Body of pancreas (tissue), 4 donors: ENCODE measurements around the gene SLC7A4. TPM values are rescaled to one million over a fixed set of nuclear protein-coding genes. Genes with fewer than 3 reads are reported as not detected.
A peak's percentile ranks its signal among the peaks of the same experiment; 100 is the strongest.

Experiments used
- ATAC-seq: fragments of 150-250 bp; one replicate; pipeline ENCODE4 v1.9.1; 2016
- DNase-seq, 4 donors: peaks; one replicate each; pipeline ENCODE4 v3.0.0-alpha.2; 2019
- H3K27ac ChIP-seq, 4 donors: fragments of 200-600 bp; sonication (generic); 1 replicate in 3 of 4; 2 replicates in 1 of 4; pipeline versions ENCODE4 v1.5.1 to v1.6.1; 2016 to 2019; ENCODE audit warnings: mild to moderate bottlenecking in 1 of 4, mixed read lengths in 1 of 4, moderate library complexity in 1 of 4
- H3K27me3 ChIP-seq, 2 donors: fragments of 200-600 bp; sonication (generic); one replicate each; pipeline ENCODE4 v1.6.0; 2016; ENCODE audit warnings: mild to moderate bottlenecking in 1 of 2
- H3K36me3 ChIP-seq, 2 donors: fragments of 200-600 bp; sonication (generic); replicated peaks in 1 of 2; 2 replicates each; pipeline ENCODE4 v1.5.1; 2016; ENCODE audit warnings: low read depth in 2 of 2; ENCODE audit not compliant: insufficient read depth in 1 of 2
- H3K4me1 ChIP-seq: fragments of 200-600 bp; sonication (generic); one replicate; pipeline ENCODE4 v1.6.0; 2016
- H3K4me3 ChIP-seq, 2 donors: fragments of 200-600 bp; sonication (generic); 1 replicate in 1 of 2; 2 replicates in 1 of 2; pipeline ENCODE4 v1.5.1; 2016 to 2019
- H3K9me3 ChIP-seq, 3 donors: fragments of 200-600 bp; sonication (generic); 1 replicate in 2 of 3; 2 replicates in 1 of 3; pipeline ENCODE4 v1.5.1; 2016
- POLR2A ChIP-seq, 3 donors: fragments of 450-650 bp; IDR thresholded peaks; one replicate each; pipeline ENCODE4 v1.6.1; 2016; ENCODE audit warnings: antibody characterized with exemption in 3 of 3, mild to moderate bottlenecking in 2 of 3
- WGBS, 2 donors: methylation state at CpG; one replicate each; pipeline ENCODE4 v1.1.5; 2017; 5-methylcytosine and 5-hydroxymethylcytosine counted together
- intact Hi-C: fragments of 100-400 bp; cut with DNase I; formaldehyde crosslinking; loops from one replicate; pipeline ENCODE4 v1.15.1; 2023
- total RNA-seq, 2 donors: library from RNA; depleted of rRNA; stranded (reverse); fragments of >200 nt; gene quantifications; one replicate each; pipeline ENCODE4 v1.1.0, GENCODE V29; 2016
- TF ChIP-seq, protein P1 (sequence below), 7 experiments: fragments of 450-650 bp in 4 of 7; fragments of 200-600 bp in 3 of 7; sonication (generic) in 3 of 7; IDR thresholded peaks; one replicate each; pipeline ENCODE4 v1.5.1; 2016 to 2019; ENCODE audit warnings: antibody characterized with exemption in 7 of 7

SLC7A4 gene
- total RNA-seq, 2 donors from 2014 or later: 1.3 to 1.8 TPM

DNA sequence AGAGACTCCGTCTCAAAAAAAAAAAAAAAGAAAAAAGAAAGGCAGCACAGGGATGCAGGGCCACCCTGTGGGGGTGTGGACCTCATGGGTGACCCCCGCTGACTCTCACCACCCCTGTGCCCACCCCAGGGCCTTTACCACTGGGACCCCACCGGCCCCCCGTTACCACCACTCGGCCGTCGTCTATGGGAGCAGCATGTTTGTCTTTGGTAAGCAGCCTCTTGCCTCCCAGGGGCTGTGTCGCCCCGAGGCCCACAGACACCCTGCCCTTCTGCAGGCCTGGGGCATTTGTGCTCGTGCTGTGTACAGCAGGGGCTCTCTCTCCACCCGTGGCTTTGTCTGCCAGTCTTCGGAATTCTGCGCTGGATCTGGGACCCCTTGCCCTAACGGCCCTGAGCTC lies 45.0 kb downstream of the SLC7A4 start:
- Histone ChIP-seq H3K9me3 (no peaks in the 10 kb centered on the region), H3K36me3 (peaks cover 2 to 3% of the 10 kb centered on the region in 2 donors), H3K27ac (no peak overlapping the region), H3K27me3 (no peaks in the 10 kb centered on the region), H3K4me3 (no peak overlapping the region), H3K4me1 (peaks cover 11% of the 10 kb centered on the region)
- no peak for TF ChIP-seq POLR2A (IDR thresholded peaks at IDR 0.05)
- TF ChIP-seq, protein P1, sequence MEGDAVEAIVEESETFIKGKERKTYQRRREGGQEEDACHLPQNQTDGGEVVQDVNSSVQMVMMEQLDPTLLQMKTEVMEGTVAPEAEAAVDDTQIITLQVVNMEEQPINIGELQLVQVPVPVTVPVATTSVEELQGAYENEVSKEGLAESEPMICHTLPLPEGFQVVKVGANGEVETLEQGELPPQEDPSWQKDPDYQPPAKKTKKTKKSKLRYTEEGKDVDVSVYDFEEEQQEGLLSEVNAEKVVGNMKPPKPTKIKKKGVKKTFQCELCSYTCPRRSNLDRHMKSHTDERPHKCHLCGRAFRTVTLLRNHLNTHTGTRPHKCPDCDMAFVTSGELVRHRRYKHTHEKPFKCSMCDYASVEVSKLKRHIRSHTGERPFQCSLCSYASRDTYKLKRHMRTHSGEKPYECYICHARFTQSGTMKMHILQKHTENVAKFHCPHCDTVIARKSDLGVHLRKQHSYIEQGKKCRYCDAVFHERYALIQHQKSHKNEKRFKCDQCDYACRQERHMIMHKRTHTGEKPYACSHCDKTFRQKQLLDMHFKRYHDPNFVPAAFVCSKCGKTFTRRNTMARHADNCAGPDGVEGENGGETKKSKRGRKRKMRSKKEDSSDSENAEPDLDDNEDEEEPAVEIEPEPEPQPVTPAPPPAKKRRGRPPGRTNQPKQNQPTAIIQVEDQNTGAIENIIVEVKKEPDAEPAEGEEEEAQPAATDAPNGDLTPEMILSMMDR (IDR thresholded peaks at IDR 0.05): no peak
- ATAC-seq: no peak
- 88 to 89% methylated on average over 11 to 13 of the region's 14 CpGs for WGBS, 2 donors
- DNase-seq: no peak
- intact Hi-C loops: no loop called here

DNA sequence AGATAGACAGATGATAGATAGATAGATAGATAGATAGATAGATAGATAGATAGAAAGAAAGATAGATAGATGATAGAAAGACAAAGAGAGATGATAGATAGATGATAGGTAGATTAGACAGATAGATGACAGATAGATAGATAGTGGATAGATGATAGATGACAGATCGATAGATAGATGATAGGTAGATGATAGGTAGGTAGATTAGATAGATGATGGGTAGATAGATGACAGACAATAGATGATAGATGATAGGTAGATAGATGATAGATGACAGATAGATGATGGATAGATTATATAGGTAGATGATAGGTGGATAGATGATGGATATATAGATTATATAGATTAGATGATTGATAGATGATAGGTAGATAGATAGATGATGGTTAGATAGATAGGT lies 46.0 kb downstream of the SLC7A4 start:
- no peak for DNase-seq
- WGBS, 2 donors: 50 to 76% methylated on average over 1 of the region's 1 CpG
- H3K27ac ChIP-seq: no peak overlapping the region
- intact Hi-C loops: no loop called here
- no peaks in the 10 kb centered on the region for H3K9me3 ChIP-seq
- no peaks in the 10 kb centered on the region for H3K27me3 ChIP-seq
- no peak for ATAC-seq
- no peak overlapping the region for H3K4me3 ChIP-seq
- no peak for TF ChIP-seq POLR2A (IDR thresholded peaks at IDR 0.05)
- TF ChIP-seq, protein P1 (IDR thresholded peaks at IDR 0.05): no peak
- peaks cover 14% of the 10 kb centered on the region for H3K4me1 ChIP-seq
- peaks cover 0 to 2% of the 10 kb centered on the region in 2 donors for H3K36me3 ChIP-seq

DNA sequence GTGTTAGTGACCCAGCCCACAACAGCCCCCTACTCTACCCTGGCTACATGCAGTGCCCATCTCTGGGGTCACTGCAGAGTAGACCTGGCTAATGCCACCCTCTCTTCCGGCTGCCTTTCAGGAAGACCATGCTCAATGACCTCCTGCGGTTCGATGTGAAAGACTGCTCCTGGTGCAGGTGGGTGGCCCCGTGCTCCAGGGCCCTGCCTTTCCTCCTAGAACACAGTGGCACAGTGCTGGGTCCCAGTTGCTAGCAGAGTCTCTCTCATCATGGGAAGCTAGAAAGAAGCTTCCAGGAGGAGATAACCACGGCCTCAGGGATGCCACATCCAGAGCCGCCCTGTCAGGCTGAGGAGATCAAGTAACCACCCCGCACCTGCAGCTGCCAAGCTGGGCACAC lies 46.6 kb downstream of the SLC7A4 start:
- no peak for TF ChIP-seq POLR2A (IDR thresholded peaks at IDR 0.05)
- TF ChIP-seq, protein P1 (IDR thresholded peaks at IDR 0.05): no peak
- intact Hi-C loops: no loop called here
- no peak overlapping the region for H3K27ac ChIP-seq
- 91 to 93% methylated on average over 4 to 7 of the region's 7 CpGs for WGBS, 2 donors
- peaks cover 20% of the 10 kb centered on the region for H3K4me1 ChIP-seq
- H3K27me3 ChIP-seq: no peaks in the 10 kb centered on the region
- no peak for DNase-seq
- no peaks in the 10 kb centered on the region for H3K9me3 ChIP-seq
- peaks cover 0 to 2% of the 10 kb centered on the region in 2 donors for H3K36me3 ChIP-seq
- H3K4me3 ChIP-seq: no peak overlapping the region
- ATAC-seq: no peak

DNA sequence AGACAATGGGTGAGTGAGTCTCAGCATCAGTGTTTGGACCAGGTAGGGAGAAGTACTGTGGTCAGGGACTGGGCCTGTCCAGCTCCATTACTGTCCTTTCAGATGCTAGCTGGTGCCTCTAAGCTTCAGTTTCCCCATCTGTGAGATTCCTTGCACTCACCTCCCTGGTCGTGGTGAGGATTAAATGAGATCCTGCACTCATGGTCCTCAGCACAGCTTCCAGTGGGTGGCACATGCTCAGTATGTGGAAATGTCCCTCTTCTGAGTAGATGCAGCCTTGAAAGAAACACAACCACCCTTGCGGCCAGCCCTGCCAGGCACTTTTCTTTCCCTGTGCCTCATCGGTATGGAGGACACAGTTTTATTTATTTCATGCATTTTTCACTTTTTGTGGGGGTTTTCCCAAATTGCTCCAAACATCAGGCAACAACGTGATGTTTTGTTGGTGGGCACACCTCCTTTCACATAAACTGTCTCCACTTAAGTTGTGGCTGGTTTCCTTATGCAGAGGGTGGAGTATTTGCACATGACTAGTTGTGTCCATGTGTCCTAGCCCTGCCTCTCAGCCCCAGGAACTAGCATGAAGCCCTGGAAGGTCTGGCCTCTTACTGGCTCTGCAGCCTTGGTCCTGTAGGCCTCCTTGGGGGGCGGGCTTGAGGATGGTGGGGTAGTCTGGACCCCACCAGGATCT lies 49.1 kb downstream of the SLC7A4 start:
- Histone ChIP-seq H3K36me3 (peaks cover 0 to 2% of the 10 kb centered on the region in 2 donors), H3K27me3 (no peaks in the 10 kb centered on the region), H3K4me3 (no peak overlapping the region), H3K27ac (no peak overlapping the region), H3K9me3 (no peaks in the 10 kb centered on the region), H3K4me1 (peaks cover 34% of the 10 kb centered on the region)
- 63 to 64% methylated on average over 4 to 5 of the region's 5 CpGs for WGBS, 2 donors
- TF ChIP-seq POLR2A (IDR thresholded peaks at IDR 0.05): no peak
- TF ChIP-seq, protein P1 (IDR thresholded peaks at IDR 0.05): no peak
- intact Hi-C loops: no loop called here
- ATAC-seq: no peak
- DNase-seq: no peak

DNA sequence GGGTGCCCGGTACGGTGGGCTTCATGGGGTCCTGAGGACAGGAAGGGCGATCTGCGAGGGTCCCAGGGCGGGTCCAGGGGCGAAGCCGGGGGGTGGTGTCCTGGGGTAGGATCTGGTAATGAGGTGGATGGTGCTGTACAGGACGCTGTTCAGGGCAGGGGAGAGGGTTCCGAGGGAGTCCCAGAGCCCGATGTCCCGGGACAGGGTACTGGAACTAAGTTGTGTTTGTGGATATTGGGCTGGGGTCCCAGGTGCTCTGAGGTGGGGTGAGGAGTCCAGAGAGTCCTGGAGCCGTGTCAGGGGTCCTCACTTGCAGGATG lies 49.8 kb downstream of the SLC7A4 start:
- Histone ChIP-seq H3K27ac (peak overlapping the region in 3 of 4 donors; percentile 86 to 92 (median 91)), H3K27me3 (no peaks in the 10 kb centered on the region), H3K4me1 (peaks cover 34% of the 10 kb centered on the region), H3K9me3 (no peaks in the 10 kb centered on the region), H3K4me3 (peak overlapping the region; percentile 34 to 68), H3K36me3 (peaks cover 0 to 2% of the 10 kb centered on the region in 2 donors)
- TF ChIP-seq, protein P1 (IDR thresholded peaks at IDR 0.05): no peak
- no peak for TF ChIP-seq POLR2A (IDR thresholded peaks at IDR 0.05)
- intact Hi-C loops: no loop called here
- no peak for ATAC-seq
- no peak for DNase-seq
- WGBS, 2 donors: 0 to 1% methylated on average over 9 to 12 of the region's 12 CpGs
